Heart left ventricle (tissue), 16 donors: ENCODE results near the gene RMDN3. TPM values are rescaled to one million over a fixed set of nuclear protein-coding genes. Genes with fewer than 3 reads are reported as not detected.

Source experiments
- ATAC-seq, 4 donors: fragments of 200-7000 bp; cut with Tn5 transposase; one replicate each; pipeline ENCODE4 v1.9.1; 2020 to 2022; ENCODE audit warnings: moderate library complexity in 4 of 4, mild to moderate bottlenecking in 3 of 4, moderate number of reproducible peaks in 1 of 4
- DNase-seq, 5 donors: peaks; one replicate each; pipeline ENCODE4 v3.0.0-alpha.2; 2020
- H3K27ac ChIP-seq, 12 donors: fragments of 200-600 bp; sonication (generic) in 4 of 12; one replicate each; pipeline versions ENCODE4 v1.5.0 to v1.8.0; 2016 to 2022; ENCODE audit warnings: mild to moderate bottlenecking in 2 of 12
- H3K27me3 ChIP-seq, 9 donors: fragments of 200-600 bp; sonication (generic) in 2 of 9; one replicate each; pipeline versions ENCODE4 v1.5.1 to v1.8.0; 2016 to 2022; ENCODE audit warnings: mild to moderate bottlenecking in 3 of 9
- H3K36me3 ChIP-seq, 9 donors: fragments of 200-600 bp; sonication (generic) in 2 of 9; one replicate each; pipeline versions ENCODE4 v1.5.0 to v1.8.0; 2018 to 2022; ENCODE audit warnings: mild to moderate bottlenecking in 2 of 9
- H3K4me1 ChIP-seq, 12 donors: fragments of 200-600 bp; sonication (generic) in 4 of 12; one replicate each; pipeline versions ENCODE4 v1.5.0 to v1.8.0; 2016 to 2022; ENCODE audit warnings: mild to moderate bottlenecking in 3 of 12
- H3K4me3 ChIP-seq, 12 donors: fragments of 200-600 bp; sonication (generic) in 4 of 12; one replicate each; pipeline versions ENCODE4 v1.5.0 to v1.8.0; 2017 to 2022; ENCODE audit warnings: mild to moderate bottlenecking in 9 of 12, moderate library complexity in 4 of 12
- H3K9me3 ChIP-seq, 12 donors: fragments of 200-600 bp; sonication (generic) in 4 of 12; one replicate each; pipeline versions ENCODE4 v1.5.0 to v1.8.0; 2016 to 2022; ENCODE audit warnings: mild to moderate bottlenecking in 1 of 12
- CTCF ChIP-seq, 12 donors: fragments of 200-600 bp; sonication (generic) in 4 of 12; IDR thresholded peaks; one replicate each; pipeline versions ENCODE4 v1.5.0 to v1.8.0; 2018 to 2022; ENCODE audit warnings: antibody characterized with exemption in 12 of 12, mild to moderate bottlenecking in 5 of 12
- POLR2A ChIP-seq, 2 donors: fragments of 450-650 bp; IDR thresholded peaks; one replicate each; pipeline ENCODE4 v1.6.1; 2017; ENCODE audit warnings: antibody characterized with exemption in 2 of 2, mild to moderate bottlenecking in 2 of 2, moderate library complexity in 2 of 2
- WGBS, 4 donors: extraction: QIAGEN DNeasy Blood & Tissue Kit in 2 of 4; methylation state at CpG; one replicate each; pipeline versions ENCODE4 v1.1.5 to v1.1.7; 2013 to 2018; 5-methylcytosine and 5-hydroxymethylcytosine counted together
- intact Hi-C, 10 donors: fragments of 100-400 bp; cut with DNase I; formaldehyde crosslinking; loops; one replicate each; pipeline versions ENCODE4 v1.11.1 to v1.14.2; 2022
- polyA plus RNA-seq, 2 donors: library from polyadenylated mRNA; stranded (reverse); fragments of 200-250 nt; gene quantifications; one replicate each; pipeline ENCODE4 v1.2.3, GENCODE V29; 2013
- total RNA-seq, 9 donors: library from RNA; depleted of rRNA in 2 of 9; stranded (reverse); fragments of >200 nt in 2 of 9; fragmentation: NEBNext Ultra II Directional in 3 of 9; extraction: Animal tissue kit (Norgen Biotek cat#: 25700) in 3 of 9; gene quantifications; one replicate each; pipeline versions ENCODE4 v1.1.0 to v1.2.4, GENCODE V29; 2016 to 2023
- donor health status: ischemic (EF 13 %, LVEDD 7.1; RV severe dilation, severe dysfunction).
- donor health status: healthy with polysubstance abuse.
- donor health status: DM: no; HTN: yes; CAD: no.
- donor health status: DM: no; HTN: no; CAD: no.
- donor health status: ischemic (EF 25% LVEDD 6.9; RV normal size, moderate dysfunction).
- donor health status: ischemic (EF 25% LVEDD 5.7; RV mildly dilated, moderate dysfunction).
- donor health status: healthy.
- donor health status: DM: yes; HTN: yes; CAD: no.
- donor health status: ischemic (EF 35%, LVEDD 5.7; RV mildly dilated, moderate dysfunction).
- donor health status: nonischemic (EF 11% LVEDD 7.7; RV severe dilation, severe dysfunction).
- donor health status: DM: yes; HTN: yes; CAD: no.
- donor health status: PGD.
- donor health status: ischemic (EF 29% LVEDD 5.4; RV normal size, mild dysfunction).
- donor health status: nonischemic (EF 23%, LVEDD 6.1; RV moderate dilation, normal function).

RMDN3 gene
- total and polyA plus RNA-seq, 11 donors, result 12.0 to 26.2 (median 18.5) TPM

GRCh38 chr15:40721701-40722100 is 33.4 kb downstream of the RMDN3 start:
- no peaks in the 10 kb centered on the region for H3K36me3 ChIP-seq
- no peaks in the 10 kb centered on the region for H3K9me3 ChIP-seq
- ATAC-seq (no peak), DNase-seq (no peak)
- TF ChIP-seq POLR2A (IDR thresholded peaks at IDR 0.05) (no peak), CTCF (IDR thresholded peaks at IDR 0.05) (no peak)
- no peaks in the 10 kb centered on the region for H3K27me3 ChIP-seq
- no peaks in the 10 kb centered on the region for H3K4me1 ChIP-seq
- 47 to 73% (median 58%) methylated on average over 1 of the region's 1 CpG for WGBS, 4 donors
- H3K4me3 ChIP-seq, result no peak overlapping the region
- H3K27ac ChIP-seq, result no peak overlapping the region
- intact Hi-C loops, result no loop called here

GRCh38 chr15:40716165-40716564 is 38.9 kb downstream of the RMDN3 start:
- Histone ChIP-seq H3K4me3 (no peak overlapping the region), H3K4me1 (no peaks in the 10 kb centered on the region), H3K27ac (no peak overlapping the region), H3K9me3 (no peaks in the 10 kb centered on the region), H3K36me3 (peaks cover 0 to 12% (median 0%) of the 10 kb centered on the region in 9 donors), H3K27me3 (no peaks in the 10 kb centered on the region)
- WGBS, 4 donors, result 91 to 97% (median 96%) methylated on average over 6 of the region's 6 CpGs
- no peak for TF ChIP-seq POLR2A (IDR thresholded peaks at IDR 0.05)
- no peak for TF ChIP-seq CTCF (IDR thresholded peaks at IDR 0.05)
- ATAC-seq, result no peak
- intact Hi-C loops, result no loop called here
- DNase-seq, result no peak

- Histone ChIP-seq H3K27me3 (no peaks in the 10 kb centered on the region), H3K36me3 (peaks cover 0 to 12% (median 0%) of the 10 kb centered on the region in 9 donors), H3K4me1 (no peaks in the 10 kb centered on the region), H3K9me3 (no peaks in the 10 kb centered on the region), H3K27ac (no peak overlapping the region), H3K4me3 (no peak overlapping the region)
- no peak for ATAC-seq
- WGBS, 4 donors, result 47 to 77% (median 55%) methylated on average over 2 of the region's 2 CpGs
- TF ChIP-seq CTCF (IDR thresholded peaks at IDR 0.05), result no peak
- TF ChIP-seq POLR2A (IDR thresholded peaks at IDR 0.05), result no peak
- intact Hi-C loops, result no loop called here
- no peak for DNase-seq
These were observed 40.9 kb downstream of the RMDN3 start for GRCh38 chr15:40714144-40714543.

- H3K36me3 ChIP-seq, result peaks cover 0 to 8% (median 0%) of the 10 kb centered on the region in 9 donors
- H3K4me1 ChIP-seq, result no peaks in the 10 kb centered on the region
- 96 to 100% (median 97%) methylated on average over 2 of the region's 2 CpGs for WGBS, 4 donors
- H3K4me3 ChIP-seq, result no peak overlapping the region
- no peak for TF ChIP-seq POLR2A (IDR thresholded peaks at IDR 0.05)
- no peak for TF ChIP-seq CTCF (IDR thresholded peaks at IDR 0.05)
- H3K27ac ChIP-seq, result no peak overlapping the region
- DNase-seq (no peak), ATAC-seq (no peak)
- intact Hi-C loops, result no loop called here
- H3K27me3 ChIP-seq, result no peaks in the 10 kb centered on the region
- no peaks in the 10 kb centered on the region for H3K9me3 ChIP-seq
These were observed 48.9 kb downstream of the RMDN3 start for GRCh38 chr15:40706121-40706520.
